Retinal pigment epithelial cell (primary cell): ENCODE results near the gene PLD1.
"Not testable (repeated sequence)": the region's sequence is repeated elsewhere in the genome, so short reads cannot be mapped to it uniquely, and the experiment has no call there.

Source experiments
- DNase-seq: peaks from one replicate; pipeline ENCODE4 v3.0.0-alpha.2; 2010; ENCODE audit warnings: low read depth
- H3K4me3 ChIP-seq: 2 replicates; pipeline ENCODE4 v1.5.1; 2011; ENCODE audit warnings: mild to moderate bottlenecking, low read length, control low read depth, moderate library complexity
- CTCF ChIP-seq: conservative IDR thresholded peaks from 2 replicates; pipeline ENCODE4 v1.5.1; 2011; ENCODE audit warnings: low read depth, low read length, control low read depth, inconsistent platforms

Gene PLD1

DNA sequence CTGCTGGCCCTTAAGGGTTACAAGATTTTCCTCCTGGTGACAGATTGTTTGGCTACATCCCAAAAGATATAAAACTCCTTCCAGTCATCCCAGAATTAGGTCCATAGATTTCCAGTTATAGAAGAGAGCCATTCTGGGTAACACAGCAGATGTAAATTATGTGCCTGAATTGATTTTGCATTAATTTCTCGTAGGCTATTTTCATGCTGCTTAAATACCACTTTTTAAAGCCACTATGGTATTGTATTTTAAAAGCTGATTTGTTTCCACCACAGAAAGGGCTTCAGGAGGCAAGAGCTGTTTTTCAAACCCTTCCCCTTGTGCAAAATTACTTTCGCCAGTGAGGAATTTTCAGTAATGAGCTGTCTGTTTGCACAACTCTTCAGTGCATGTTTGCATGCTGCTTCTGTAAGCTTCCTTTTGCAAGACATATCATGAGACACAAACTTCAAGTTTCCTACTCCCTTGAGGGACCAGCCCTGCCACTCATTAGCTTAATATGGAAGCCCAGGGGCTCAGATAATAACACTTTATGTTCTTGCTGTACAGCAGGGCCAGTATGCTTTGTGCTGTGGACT, 244.7 kb downstream of the PLD1 start:
- no peak for TF ChIP-seq CTCF
- no peak for DNase-seq
- no peak overlapping the region for H3K4me3 ChIP-seq

- H3K4me3 ChIP-seq, result no peak overlapping the region
- no peak for DNase-seq
- TF ChIP-seq CTCF, result no peak
Measured at GRCh38 chr3:171564748-171565480, 245.4 kb downstream of the PLD1 start.

- no peak for DNase-seq
- no peak for TF ChIP-seq CTCF
- no peak overlapping the region for H3K4me3 ChIP-seq
Measured at GRCh38 chr3:171563298-171563697, 247.0 kb downstream of the PLD1 start.

DNA sequence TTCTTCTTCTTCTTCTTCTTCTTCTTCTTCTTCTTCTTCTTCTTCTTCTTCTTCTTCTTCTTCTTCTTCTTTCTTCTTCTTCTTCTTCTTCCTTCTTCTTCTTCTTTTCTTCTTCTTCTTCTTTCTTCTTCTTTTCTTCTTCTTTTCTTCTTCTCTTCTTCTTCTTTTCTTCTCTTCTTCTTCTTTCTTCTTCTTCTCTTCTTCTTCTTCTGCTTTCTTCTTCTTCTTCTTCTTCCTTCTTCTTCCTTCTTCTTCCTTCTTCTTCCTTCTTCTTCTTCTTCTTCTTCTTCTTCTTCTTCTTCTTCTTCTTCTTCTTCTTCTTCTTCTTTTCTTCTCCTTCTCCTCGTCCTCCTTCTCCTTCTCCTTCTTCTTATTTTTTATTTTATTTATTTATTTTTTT, 247.8 kb downstream of the PLD1 start:
- H3K4me3 ChIP-seq, DNase-seq: not testable (repeated sequence)

GRCh38 chr3:171561596-171562323, 248.5 kb downstream of the PLD1 start:
- TF ChIP-seq CTCF, result no peak
- no peak overlapping the region for H3K4me3 ChIP-seq
- no peak for DNase-seq

DNA sequence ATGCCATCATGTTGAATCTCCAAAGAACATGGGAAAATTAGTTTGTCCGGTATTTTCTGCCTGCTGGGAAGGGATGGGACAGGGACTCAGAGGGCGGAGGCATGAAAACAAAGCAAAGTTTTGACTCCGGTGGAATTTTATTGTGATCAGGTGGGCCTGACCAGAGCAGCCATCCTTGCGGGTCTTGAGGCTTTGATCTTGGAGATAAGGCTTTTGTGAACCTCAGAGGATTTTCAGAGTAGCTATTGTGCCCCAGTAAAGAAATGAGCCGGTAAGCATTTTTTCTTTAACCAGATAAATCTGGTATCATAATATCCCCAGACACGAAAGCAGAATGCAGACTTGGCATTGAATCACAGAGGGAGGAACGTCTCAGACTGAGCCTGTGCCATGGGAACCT, 250.7 kb downstream of the PLD1 start:
- no peak for DNase-seq
- TF ChIP-seq CTCF, result no peak
- H3K4me3 ChIP-seq, result no peak overlapping the region

DNA sequence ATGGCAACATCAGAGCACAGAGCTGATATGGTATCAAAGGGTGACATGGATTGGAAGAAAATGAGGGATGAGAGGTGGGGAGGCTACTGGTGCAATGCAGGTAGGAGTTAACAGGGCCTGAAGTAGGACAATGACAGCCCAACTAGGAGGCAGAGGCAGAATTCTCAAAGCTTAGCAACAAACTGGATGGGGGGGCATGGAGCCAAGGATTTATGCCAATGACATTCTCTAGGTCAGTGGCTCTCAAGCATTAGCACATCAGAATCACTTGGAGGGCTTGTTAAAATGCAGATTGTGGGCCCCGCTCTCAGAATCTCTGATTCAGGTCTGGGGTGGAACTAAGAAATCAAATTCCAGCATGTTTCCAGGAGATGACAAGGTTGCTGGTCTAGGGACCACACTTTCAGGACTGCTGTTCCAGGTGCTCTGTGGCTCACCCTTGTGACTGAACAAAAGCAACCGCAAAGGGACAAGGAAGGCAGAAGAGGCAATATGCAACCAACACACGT, 252.0 kb downstream of the PLD1 start:
- TF ChIP-seq CTCF, result no peak
- no peak for DNase-seq
- no peak overlapping the region for H3K4me3 ChIP-seq
